ENCODE measurements around the gene FKBP14. TPM values are rescaled to one million over a fixed set of nuclear protein-coding genes. Genes with fewer than 3 reads are reported as not detected.
"Not testable (repeated sequence)": the region's sequence is repeated elsewhere in the genome, so short reads cannot be mapped to it uniquely, and the experiment has no call there.

FKBP14 gene
- total and polyA plus RNA-seq, 8 donors, result 3.3 to 12.7 (median 6.0) TPM

DNA sequence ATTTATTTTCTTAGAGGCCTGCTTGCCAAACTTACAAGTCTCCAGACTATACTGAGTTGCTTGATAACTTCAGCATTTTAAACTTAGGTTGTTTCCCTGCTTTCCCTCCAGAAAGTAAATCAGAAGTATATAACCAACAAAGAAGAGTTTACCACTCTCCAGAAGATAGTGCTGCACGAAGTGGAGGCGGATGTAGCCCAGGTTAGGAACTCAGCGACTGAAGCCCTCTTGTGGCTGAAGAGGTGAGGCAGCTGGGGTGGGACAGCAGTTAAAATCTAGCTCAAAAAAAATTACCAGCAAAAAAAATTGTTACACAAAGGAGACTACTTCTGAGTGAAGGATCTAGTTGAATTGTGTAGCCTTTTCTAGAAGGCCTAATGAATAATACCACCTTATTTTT, 35.3 kb upstream of the FKBP14 start:
- ATAC-seq (peak; percentile 85 to 98 (median 98)), DNase-seq (peak in 4 of 6 donors; percentile 16 to 60 (median 34))
- not testable (repeated sequence) for H3K27me3 ChIP-seq, H3K27ac ChIP-seq, FAIRE-seq, H3K4me1 ChIP-seq, H3K36me3 ChIP-seq, H3K9me3 ChIP-seq, H3K4me3 ChIP-seq
- WGBS, 2 donors, result 2 to 11% methylated on average over 3 of the region's 3 CpGs
- intact Hi-C loops (cut with DNase I), result loop anchor here in 1 of 3 donors (10.0 kb wide), 1 partner anchor 117 kb away; no protein-coding TSS in a partner anchor
- TF ChIP-seq CTCF (IDR thresholded peaks at IDR 0.05), result peak in 3 of 4 donors; percentile 52 to 66 (median 53)

- Histone ChIP-seq H3K4me3 (no peak overlapping the region), H3K27ac (no peak overlapping the region), H3K36me3 (peaks cover 0 to 18% (median 0%) of the 10 kb centered on the region in 3 donors), H3K27me3 (no peaks in the 10 kb centered on the region), H3K4me1 (no peaks in the 10 kb centered on the region), H3K9me3 (no peaks in the 10 kb centered on the region)
- no peak for ATAC-seq
- intact Hi-C loops (cut with DNase I), result no loop called here
- no peak for FAIRE-seq
- no peak for DNase-seq
- TF ChIP-seq CTCF (IDR thresholded peaks at IDR 0.05), result no peak
Observed at GRCh38 chr7:30057741-30058140, 31.2 kb upstream of the FKBP14 start.

DNA sequence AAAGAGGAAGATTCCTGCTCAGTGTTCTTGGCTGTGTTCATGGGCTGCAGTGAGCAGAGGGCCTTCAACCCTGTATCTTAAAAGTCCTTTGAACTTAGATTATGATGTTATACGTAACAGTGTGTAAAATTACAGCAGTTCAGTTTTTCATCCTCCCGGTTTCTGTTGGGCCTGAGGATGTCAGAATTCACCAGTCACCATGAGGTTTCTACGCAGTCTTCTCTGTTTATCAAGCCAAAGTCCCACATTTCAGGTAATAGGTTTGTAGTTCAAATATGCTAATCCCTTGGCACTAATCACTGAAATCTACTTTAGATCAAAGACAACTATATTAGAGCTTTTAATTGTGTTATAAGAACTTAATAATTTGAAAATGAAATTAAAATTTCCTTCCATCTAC, 26.6 kb upstream of the FKBP14 start:
- H3K4me3 ChIP-seq, result no peak overlapping the region
- no peaks in the 10 kb centered on the region for H3K27me3 ChIP-seq
- 89 to 98% methylated on average over 3 of the region's 3 CpGs for WGBS, 2 donors
- intact Hi-C loops (cut with DNase I), result no loop called here
- no peak for ATAC-seq
- no peak for DNase-seq
- no peaks in the 10 kb centered on the region for H3K9me3 ChIP-seq
- H3K27ac ChIP-seq, result no peak overlapping the region
- peaks cover 0 to 18% (median 0%) of the 10 kb centered on the region in 3 donors for H3K36me3 ChIP-seq
- FAIRE-seq, result no peak
- TF ChIP-seq CTCF (IDR thresholded peaks at IDR 0.05), result no peak
- H3K4me1 ChIP-seq, result no peaks in the 10 kb centered on the region

DNA sequence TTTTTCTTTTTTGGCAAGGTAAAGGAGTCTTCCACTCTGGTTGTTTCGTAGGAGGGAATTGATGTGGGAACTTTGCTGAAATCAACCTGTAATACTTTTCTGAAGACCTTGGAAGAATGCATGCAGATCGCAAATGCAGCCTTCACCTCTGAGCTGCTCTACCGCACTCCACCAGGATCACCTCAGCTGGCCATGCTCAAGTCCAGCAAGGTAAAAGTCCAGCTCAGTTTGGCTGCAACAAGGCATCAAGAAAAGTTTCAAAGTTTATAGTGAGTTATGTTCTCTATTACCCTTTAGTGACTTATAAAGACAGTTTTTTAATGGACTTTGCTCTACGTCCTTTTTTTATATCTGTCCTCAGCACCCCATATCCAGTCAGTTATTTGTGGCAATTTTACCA, 22.7 kb upstream of the FKBP14 start:
- peaks cover 14 to 17% (median 16%) of the 10 kb centered on the region in 3 donors for H3K4me1 ChIP-seq
- no peak for TF ChIP-seq CTCF (IDR thresholded peaks at IDR 0.05)
- no peak for DNase-seq
- no peak for FAIRE-seq
- no peak for ATAC-seq
- H3K27ac ChIP-seq, result no peak overlapping the region
- H3K27me3 ChIP-seq, result no peaks in the 10 kb centered on the region
- no peaks in the 10 kb centered on the region for H3K36me3 ChIP-seq
- H3K4me3 ChIP-seq, result no peak overlapping the region
- no peaks in the 10 kb centered on the region for H3K9me3 ChIP-seq
- WGBS, 2 donors, result 81 to 88% methylated on average over 4 of the region's 4 CpGs
- intact Hi-C loops (cut with DNase I), result no loop called here

GRCh38 chr7:30048582-30048981, 22.1 kb upstream of the FKBP14 start:
- Histone ChIP-seq H3K27me3 (no peaks in the 10 kb centered on the region), H3K4me3 (no peak overlapping the region), H3K36me3 (no peaks in the 10 kb centered on the region), H3K27ac (no peak overlapping the region), H3K4me1 (peaks cover 14 to 17% (median 16%) of the 10 kb centered on the region in 3 donors), H3K9me3 (no peaks in the 10 kb centered on the region)
- TF ChIP-seq CTCF (IDR thresholded peaks at IDR 0.05), result no peak
- no peak for DNase-seq
- 88 to 89% methylated on average over 2 of the region's 2 CpGs for WGBS, 2 donors
- FAIRE-seq, result no peak
- intact Hi-C loops (cut with DNase I), result no loop called here
- no peak for ATAC-seq

All from pancreas (tissue), 10 donors.